CD4-positive, alpha-beta T cell treated with Interleukin-1 beta for 1 hour (primary cell): ENCODE data around the gene DPYD.
A peak's percentile ranks its signal among the peaks of the same experiment; 100 is the strongest.

Experiments
- DNase-seq, 2 donors: peaks; one replicate each; pipeline ENCODE4 v3.0.0-alpha.2; 2020 to 2022

Gene DPYD

DNA sequence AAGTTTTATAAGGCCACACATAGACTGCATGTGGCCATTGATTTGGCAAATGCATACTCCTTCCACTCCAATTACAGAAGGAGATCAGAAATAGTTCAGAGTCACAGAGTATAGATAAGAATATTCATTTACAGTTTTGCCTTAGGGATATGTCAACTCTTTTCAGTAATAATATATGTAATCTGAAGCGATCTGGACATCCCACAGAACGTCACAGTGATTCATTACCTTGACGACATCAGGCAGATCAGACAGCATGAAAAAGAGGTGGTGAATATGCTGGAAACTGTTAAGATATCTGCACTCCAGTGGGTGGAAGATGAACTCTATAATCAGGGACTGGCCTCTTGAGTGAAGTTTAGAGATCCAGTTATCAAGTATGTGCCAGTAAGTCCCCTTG is 240.4 kb downstream of the DPYD start:
- DNase-seq = no peak

DNA sequence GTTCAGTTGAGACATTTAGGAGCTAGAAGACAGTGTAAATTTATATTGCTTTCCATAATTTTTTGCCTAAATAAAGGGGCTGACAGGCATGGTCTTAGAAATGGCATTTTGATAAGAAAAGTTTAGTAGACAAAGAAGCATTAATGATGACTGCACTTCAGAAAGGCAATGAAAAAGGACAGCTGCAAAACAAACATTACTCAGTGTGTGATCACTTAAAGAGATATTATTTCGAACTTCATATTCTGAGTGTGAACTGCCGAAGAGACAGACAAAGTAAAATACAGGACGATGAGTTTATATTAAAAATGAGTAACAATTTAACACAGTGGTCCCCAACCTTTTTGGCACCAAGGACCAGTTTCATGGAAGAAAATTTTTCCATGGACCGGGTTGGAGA is 243.1 kb downstream of the DPYD start:
- no peak for DNase-seq

DNA sequence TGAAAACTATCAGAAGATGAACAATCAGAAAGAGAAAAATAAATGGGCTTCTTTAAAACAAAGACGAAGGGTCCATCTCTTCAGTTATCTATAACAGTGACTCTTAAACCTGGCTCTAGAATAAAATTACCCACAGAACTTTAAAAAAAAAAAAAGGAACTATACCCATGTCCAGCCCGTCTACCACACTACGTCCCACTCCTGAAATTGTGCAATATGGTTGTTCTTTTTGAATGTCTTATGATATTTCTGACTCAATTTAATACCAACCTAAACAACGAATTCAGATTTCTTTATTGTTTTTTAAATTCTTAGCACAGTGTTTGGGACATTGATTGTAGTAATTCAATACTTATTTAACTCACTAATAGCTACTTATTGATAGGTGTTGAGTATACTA is 246.3 kb downstream of the DPYD start:
- no peak for DNase-seq

DNA sequence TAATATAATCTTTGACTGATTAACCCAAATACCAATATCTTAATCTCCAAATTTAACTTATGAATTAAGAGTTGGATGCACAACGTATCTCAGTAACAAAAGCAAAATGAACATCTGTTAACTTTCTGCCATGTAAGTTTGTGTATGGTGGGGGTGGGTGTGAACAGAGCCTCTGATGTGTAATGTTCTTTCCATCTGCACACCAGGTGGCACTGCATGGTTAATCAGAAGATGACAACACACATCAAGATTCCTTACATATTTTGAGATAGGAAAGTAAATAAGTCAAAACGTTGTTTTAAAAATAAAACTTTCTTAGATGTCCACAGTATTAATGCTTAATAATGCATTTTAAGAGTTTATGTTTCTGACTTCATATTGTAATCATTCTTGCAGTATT is 251.9 kb downstream of the DPYD start:
- DNase-seq = peak in 1 of 2 donors; percentile 13

DNA sequence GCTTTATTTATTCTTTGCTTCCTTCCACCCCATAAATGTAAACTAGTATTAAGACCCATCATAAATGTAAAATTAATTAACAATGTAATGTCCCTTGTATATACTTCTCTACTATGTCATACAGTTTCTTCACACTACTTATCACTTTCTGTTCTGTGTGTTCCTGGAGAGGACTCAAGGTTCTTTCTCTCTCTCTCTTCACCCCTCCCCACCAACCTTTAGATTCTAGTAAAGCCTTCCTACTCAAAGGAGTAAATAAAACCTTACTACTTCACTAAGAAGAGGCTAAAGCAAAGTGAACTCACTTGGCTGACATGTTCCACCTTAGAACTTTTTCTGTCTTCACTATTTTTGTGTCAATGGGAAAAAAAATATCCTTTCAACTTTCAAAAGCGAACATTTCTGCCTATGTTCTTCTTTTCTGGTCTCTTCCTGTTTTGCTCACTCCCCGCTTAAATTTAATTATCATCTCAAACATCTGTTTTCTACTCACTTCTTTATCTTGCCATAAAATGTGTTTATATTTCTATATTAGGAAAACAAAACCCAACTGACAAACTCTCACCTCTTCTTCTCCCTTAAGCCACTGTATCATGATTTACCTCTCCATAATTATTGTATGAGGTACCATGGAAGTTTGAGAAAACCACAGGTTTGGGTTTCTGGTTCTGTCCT is 260.3 kb downstream of the DPYD start:
- DNase-seq = no peak

DNA sequence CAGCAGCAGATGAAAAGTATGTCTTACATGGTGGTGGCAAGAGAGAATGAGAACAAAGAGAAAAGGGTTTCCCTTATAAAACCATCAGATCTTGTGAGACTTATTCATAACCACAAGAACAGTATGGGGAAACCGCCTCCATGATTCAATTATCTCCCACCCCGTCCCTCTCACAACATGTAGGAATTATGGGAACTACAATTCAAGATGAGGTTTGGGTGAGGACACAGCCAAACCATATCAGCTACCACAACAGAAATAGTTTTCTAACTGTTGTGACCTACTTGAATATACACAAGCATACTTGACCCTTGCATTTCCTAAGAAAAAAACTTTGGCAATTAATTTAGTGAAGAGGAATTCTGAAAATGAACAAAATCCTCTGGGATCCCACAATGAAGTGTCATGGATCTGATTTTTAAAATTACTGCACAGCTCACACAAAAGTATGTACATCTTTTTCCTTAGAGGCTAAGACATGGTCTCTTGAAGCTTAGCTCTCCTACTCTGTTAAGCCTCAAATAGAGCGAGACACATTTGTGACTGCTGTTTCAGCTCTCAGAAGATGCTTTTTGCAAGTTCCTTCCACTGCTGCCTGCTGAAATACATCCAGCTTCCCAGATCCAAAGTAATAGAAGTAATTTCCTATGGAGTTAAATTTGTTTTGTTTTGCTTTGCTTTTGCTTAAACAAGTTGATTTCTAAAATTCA is 265.8 kb downstream of the DPYD start:
- DNase-seq = no peak

DNA sequence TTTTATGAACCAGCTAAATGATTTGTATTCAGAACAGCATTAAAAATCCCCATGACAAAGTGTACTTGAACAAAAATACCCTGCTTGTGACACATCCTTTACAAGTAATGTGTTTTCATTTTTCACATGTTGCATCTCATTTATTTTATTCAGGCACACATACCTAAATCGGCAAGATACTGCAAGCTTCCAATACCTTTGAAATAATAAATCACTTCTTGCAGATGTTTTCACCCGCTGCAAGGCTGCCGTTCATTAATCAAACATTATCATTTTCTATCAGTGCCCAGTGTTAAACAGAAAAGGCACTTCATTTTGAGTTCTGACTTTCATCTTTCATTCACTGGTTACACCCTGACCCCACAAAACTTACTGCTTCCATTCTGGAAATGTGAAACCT is 269.6 kb downstream of the DPYD start:
- DNase-seq = no peak

DNA sequence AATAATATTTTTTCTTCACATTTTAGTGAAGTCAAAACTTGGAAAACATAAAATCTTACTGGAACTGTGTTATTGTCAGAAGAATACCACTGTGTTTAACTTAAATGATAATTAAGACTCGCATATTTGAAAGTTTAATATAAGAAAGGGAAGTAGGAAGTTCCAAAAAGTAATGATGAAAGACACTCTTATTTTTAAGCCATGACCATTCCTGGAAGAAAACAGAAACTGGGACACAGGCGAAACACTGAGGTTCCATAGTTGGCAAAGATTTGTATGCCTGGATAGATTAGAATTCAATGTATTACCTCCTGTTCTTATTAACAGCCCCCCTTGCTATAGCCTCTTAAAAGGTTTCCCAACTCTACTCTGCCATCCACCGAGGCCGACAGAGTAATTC is 271.2 kb downstream of the DPYD start:
- DNase-seq = no peak

DNA sequence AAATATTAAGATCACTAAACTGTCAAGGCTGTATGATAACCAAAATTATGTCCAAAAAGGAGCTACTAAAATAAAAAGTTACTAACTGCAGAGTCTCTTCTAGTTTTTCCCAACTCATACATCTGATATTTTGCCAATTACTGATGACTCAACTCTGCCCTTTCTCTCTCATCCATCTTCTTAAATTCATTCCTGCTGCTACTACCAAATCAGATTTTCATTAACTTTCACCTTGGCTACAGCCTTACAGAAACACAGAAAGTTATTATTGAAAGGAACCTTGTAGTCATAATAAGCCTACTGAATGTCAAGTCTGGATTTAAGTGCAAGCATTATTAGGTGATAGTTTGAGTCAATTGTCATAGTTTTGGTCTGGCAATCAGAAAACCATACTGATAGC is 273.1 kb downstream of the DPYD start:
- DNase-seq = no peak

DNA sequence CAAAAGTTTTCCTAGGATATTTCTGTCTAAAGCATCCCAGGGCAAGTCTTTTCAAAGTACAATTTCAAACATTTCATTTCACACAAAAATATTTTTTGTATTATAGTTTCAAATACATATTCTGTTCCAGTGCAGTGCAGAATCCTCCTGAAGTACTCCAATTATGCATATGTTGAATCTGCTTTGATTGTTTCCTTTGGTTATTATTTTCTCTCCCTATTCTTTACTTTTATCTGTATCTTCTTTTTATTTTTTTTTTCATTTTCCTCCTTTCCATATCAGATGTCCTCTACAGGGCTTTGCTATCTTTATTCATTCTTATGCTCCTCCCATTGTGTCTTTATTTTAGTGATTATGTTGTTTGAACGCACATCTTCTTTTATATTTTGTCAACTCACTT is 274.8 kb downstream of the DPYD start:
- DNase-seq = no peak

DNA sequence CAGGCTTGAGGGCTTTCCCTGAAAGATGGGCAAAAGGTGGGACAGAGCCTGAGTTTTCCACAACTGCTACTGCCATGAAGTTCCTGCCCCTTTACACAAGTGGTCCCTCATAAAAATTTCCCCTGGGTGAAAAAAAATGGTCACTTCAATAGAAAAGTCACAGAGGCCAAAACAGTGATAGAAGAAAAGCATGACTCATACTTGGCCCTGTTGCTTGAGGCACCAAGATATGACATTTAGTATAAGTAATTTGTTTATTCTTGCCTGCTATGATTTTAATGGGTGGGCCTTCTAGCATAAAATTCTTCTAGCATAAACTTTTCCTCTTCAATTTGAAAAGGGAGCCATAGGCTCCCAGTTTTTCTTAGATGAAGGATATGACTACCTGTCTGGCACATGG is 280.2 kb downstream of the DPYD start:
- DNase-seq = no peak

DNA sequence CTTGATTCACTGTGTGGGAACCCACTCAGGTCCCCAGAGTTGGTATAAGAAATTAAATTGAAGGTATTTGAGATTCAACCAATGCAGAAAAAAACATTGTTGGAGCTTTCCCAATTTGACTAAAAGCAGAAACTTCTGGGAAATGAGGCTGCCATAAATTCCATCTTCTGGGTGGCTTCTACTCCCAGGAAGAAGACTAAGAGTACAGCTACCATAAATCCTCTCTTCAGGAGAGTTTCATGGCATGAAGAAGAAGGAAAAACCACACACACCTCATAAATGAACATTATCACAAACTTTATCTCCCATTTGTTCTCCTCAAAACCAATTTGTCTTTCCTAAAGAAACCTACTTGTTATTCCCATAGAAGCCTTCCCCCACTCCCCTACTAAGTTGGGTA is 283.9 kb downstream of the DPYD start:
- no peak for DNase-seq

DNA sequence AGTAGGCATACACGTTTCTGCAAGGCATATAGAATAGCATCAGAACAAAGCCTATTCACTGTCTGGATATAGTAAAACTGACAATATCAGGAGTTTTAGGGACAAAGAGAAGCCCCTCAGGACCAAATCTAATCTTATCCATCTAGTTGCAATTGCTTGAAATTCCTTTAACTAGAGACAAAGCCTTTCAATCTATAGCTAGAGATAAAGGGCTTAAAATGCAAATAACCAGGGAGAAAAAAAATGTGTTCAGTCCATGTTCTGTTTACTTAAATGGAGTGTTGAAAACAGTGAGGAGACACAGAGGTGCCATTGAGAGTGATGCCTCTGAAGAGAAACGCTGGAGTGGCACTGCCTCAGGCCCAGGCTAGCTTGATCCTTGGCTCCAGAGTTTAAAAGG is 286.1 kb downstream of the DPYD start:
- DNase-seq = no peak

DNA sequence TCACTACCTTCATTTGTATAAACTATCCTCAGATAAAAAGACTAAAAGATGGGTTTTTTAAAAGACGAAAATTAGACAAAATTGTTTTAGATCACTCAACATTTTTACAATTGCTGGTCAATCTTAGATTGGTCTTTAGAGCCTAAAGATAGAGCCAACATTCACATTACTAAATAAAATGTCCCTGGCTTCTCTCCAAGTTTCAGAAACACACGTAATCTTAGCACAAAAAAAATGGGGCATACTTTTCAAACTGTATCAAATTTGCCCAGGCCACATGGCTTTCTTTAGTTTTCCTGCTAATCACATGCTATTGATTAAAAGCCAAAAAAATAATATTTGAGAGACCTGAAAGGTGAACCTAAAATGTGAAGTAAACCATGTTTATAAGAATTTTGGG is 288.1 kb downstream of the DPYD start:
- DNase-seq = no peak

DNA sequence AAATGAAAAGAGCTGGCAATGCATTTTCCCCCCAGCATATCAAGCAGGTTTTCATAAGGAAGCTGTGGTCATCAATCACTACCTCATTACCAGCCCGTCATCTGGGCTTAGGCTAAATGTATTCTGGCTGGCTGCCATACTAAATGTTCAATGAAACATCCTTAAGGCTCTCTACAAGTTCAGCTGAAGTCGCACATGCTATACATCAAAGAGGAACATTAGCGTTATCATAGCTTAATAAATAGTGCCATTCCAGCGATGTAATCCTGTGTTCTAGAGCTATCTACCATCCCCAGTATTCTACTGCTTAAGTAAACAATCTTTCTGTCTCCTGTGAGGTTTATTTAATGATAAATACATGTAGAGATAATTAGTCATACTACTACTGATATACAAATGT is 288.8 kb downstream of the DPYD start:
- DNase-seq = no peak

DNA sequence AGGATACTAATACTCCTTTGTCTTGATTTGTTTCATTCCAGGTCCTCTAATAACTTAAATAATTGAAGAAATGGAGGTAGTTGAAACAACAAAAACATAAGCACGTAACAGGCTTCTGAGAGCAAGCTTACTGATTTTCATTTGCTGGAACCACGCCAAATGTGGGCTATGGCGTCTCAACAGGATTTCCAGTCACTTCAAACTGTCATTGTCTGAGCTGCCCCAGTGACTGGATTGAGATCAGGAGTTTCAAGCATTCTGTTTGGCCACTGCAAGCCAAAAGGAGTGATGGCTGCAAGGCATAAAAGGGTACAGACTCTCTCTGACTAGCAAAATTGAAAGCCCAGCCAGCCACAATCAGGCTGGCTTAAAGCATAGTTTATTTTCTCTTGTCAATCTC is 289.9 kb downstream of the DPYD start:
- no peak for DNase-seq

DNA sequence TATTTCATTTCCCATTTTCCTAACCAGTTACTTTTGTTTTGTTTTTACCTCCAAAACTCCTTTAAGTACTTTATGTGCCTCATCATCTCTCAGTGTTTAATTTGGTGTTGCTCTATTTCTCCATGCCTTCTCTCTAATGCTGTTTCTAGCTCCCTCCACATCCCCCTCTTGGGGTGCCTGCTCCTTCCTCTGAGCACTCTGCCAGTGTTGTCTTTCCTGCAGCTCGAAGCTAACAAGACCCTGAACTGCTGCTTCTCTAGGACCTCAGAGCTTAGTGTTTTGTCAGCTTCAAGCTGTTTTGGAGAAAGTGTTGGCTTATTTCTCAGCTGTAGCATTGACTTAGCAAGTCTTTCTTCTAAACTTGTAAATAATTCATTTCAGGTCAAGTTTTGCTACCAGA is 290.6 kb downstream of the DPYD start:
- DNase-seq = no peak

DNA sequence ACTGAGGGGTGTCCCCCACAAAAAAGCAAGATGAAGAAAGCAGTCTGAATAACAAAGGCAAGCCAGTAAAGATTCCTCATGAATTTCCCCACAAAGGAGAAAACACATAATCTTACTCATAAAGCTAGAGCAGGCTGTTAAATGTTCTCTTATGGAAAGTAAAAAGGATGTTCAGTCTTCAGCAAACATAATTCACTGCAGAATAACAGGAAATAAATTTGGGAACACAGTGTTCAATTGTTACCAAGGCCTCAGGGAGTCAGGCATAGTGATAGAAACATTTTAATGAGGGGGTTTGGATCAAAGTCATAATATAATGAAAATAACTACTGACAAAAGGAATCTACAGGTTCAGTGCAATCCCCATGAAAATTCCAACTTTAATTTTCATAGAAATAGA is 297.6 kb downstream of the DPYD start:
- DNase-seq = no peak

DNA sequence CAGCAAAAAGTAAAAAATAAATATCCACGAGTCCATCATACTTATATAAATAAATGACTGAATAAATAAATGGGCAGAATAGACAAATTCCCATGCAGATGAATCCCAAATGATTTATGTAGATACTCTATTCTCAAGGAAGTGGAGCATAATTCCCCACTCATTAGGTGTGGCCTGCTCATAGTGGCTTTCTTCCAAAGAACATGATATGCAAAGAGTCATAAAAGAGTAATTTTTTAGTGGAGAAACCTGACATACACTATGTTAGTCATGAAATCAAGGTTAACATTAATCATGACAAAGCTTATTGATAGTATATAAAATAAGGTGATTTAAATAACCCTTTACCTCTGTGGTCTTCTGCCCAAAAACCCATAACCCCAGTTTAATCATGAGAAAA is 298.9 kb downstream of the DPYD start:
- DNase-seq = no peak

DNA sequence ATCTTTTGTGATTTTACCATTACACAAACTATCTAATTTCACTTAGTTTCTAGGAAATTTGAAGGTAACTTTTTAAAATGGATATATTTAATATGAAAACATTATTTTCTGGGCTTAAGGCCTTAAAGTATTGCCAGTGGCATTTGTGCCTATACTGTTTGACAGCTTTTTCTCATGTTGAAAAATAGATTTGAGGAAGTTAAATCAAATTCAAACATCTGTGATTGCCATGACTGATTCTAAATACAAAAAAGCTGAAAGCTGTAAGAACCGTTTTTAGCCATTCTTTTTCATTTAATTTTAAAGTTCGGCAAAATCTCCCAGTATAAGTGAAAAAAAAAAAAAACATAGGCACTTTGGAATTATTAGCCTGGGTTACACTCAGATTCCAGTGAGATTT is 301.1 kb downstream of the DPYD start:
- no peak for DNase-seq

DNA sequence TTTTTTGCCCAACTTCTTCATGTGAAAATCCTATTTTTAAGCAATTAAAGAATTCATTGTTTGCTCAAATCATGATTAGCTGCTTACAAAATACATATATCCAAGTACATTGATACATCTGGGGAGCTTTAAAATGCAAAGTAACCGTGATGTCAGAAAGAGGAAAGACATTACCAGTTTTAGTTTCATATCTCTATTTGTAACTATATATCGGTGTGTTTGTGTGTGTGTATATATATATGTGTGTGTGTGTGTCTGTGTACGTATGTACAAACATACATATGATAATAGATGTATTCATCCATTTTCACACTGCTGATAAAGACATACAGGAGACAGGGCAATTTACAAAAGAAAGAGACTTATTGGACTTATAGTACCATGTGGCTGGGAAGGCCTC is 310.1 kb downstream of the DPYD start:
- no peak for DNase-seq

DNA sequence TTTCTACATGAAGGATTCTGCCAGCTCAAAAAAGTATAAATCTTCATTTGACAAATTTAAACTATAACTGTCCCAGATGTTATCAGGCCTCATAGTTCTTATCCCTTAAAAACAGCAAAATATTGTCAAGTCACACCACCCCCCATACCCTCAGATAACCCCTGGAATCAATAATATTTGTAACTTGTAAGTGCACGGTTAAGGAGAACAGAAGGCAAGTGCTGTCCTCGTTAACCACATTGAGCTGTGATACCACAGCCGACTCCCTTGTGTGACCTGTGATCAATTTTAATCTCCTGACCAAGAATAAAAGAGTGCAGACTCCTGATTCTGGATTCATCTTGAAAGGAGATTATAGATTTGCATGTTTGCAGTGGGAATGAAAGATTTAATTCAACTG is 310.7 kb downstream of the DPYD start:
- no peak for DNase-seq

DNA sequence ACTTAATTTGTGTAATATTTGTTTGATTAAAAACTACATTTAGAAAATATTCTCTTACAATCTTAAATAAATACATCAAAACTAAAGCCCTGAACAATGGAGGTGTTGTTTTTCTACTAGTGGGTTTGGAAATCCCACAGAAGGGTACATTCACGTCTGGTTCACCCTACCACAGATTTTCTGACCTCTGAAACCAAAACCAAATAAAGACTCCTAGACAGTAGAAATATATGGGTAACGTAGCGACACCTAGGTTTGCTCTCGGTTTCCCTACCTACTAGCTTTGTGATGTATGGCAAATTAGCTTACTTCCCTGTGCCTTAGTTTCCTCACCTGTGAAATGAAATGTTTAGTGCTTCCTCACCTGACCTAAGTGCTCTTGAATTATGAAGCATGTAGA is 312.6 kb downstream of the DPYD start:
- DNase-seq = no peak

DNA sequence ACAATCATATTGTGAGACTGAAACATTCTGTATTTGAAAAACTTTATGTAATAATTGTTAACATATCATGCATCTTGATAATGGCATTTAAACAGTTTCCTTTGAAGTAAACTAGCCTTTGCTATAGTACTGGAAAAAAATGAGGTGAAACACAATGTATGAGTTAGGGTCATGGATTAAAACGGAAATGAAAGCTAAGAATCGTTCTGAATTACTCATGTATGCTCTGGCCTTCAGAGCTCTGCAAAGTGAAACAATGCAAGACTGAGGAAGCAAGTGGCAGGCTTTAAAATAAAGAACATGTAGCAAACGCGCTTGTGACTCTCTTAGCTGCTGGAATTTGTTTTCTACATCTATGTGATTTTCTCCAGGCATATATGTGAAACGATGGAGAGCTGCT is 317.1 kb downstream of the DPYD start:
- DNase-seq = no peak

DNA sequence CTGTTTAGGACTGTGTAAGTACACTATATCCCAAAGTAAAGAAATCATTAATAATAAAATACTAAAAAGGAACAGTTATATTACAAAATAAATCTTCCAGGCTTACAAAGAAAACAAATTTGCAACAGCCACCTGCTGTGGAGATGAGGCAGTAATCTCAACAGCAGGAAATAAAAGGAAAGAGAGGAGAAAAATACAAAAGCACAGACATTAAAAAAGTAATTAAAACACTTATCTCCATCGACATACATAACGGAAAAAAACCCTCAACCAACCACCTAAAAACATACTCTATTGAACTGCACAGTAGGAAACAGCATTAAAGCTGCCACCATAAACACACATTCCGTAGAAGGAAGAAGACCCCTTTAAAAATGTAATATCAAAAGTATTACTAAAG is 317.6 kb downstream of the DPYD start:
- no peak for DNase-seq
